ENCODE measurements around the gene PLCL2. TPM values are rescaled to one million over a fixed set of nuclear protein-coding genes. Genes with fewer than 3 reads are reported as not detected.

Gene PLCL2
- total RNA-seq, 1 donor from 2014 or later, result 26.4 TPM

GRCh38 chr3:16841041-16841753, 43.6 kb upstream of the PLCL2 start:
- H3K9ac ChIP-seq, result no peak overlapping the region
- H3K4me3 Mint-ChIP-seq, result no peak overlapping the region
- peaks cover 18% of the 10 kb centered on the region for H3K4me1 ChIP-seq
- no peak overlapping the region for H3K27ac ChIP-seq
- TF ChIP-seq CTCF (IDR thresholded peaks at IDR 0.05) (no peak), EZH2phosphoT487 (IDR thresholded peaks at IDR 0.05) (no peak), EZH2 (IDR thresholded peaks at IDR 0.05) (no peak)
- H3K27ac Mint-ChIP-seq, result no peak overlapping the region
- H3K36me3 Mint-ChIP-seq, result no peaks in the 10 kb centered on the region
- DNase-seq (ENCODE audit: low spot score), result no peak
- no peaks in the 10 kb centered on the region for H3K79me2 ChIP-seq (ENCODE audit: low read depth)
- no peaks in the 10 kb centered on the region for H3F3A ChIP-seq (ENCODE audit: low read depth)
- no peaks in the 10 kb centered on the region for H3K27me3 Mint-ChIP-seq (ENCODE audit: insufficient read depth, low read depth)
- no peaks in the 10 kb centered on the region for H3K27me3 ChIP-seq
- H3K4me1 Mint-ChIP-seq, result peaks cover 20% of the 10 kb centered on the region
- no peak overlapping the region for H3K4me2 ChIP-seq
- no peak overlapping the region for H2AFZ ChIP-seq (replicated peaks)
- H3K36me3 ChIP-seq, result no peaks in the 10 kb centered on the region
- H3K4me3 ChIP-seq, result no peak overlapping the region
- H3K9me3 Mint-ChIP-seq, result no peaks in the 10 kb centered on the region
- no peaks in the 10 kb centered on the region for H4K20me1 ChIP-seq (ENCODE audit: low read depth)
- H3K9me3 ChIP-seq (ENCODE audit: low read depth), result no peaks in the 10 kb centered on the region

- H3K4me2 ChIP-seq, result no peak overlapping the region
- no peaks in the 10 kb centered on the region for H3K36me3 ChIP-seq
- no peak overlapping the region for H3K4me3 Mint-ChIP-seq
- no peak for TF ChIP-seq EZH2phosphoT487 (IDR thresholded peaks at IDR 0.05)
- no peak for TF ChIP-seq EZH2 (IDR thresholded peaks at IDR 0.05)
- TF ChIP-seq CTCF (IDR thresholded peaks at IDR 0.05), result no peak
- no peak overlapping the region for H3K27ac ChIP-seq
- H3K4me1 ChIP-seq, result peaks cover 18% of the 10 kb centered on the region
- no peak overlapping the region for H3K4me3 ChIP-seq
- no peaks in the 10 kb centered on the region for H4K20me1 ChIP-seq (ENCODE audit: low read depth)
- no peak for DNase-seq (ENCODE audit: low spot score)
- no peaks in the 10 kb centered on the region for H3K79me2 ChIP-seq (ENCODE audit: low read depth)
- H3K4me1 Mint-ChIP-seq, result peaks cover 20% of the 10 kb centered on the region
- no peak overlapping the region for H3K9ac ChIP-seq
- no peaks in the 10 kb centered on the region for H3K36me3 Mint-ChIP-seq
- no peaks in the 10 kb centered on the region for H3K27me3 Mint-ChIP-seq (ENCODE audit: insufficient read depth, low read depth)
- H3K9me3 Mint-ChIP-seq, result no peaks in the 10 kb centered on the region
- H3K9me3 ChIP-seq (ENCODE audit: low read depth), result no peaks in the 10 kb centered on the region
- no peak overlapping the region for H3K27ac Mint-ChIP-seq
- no peaks in the 10 kb centered on the region for H3F3A ChIP-seq (ENCODE audit: low read depth)
- H2AFZ ChIP-seq (replicated peaks), result peak overlapping the region; percentile 92
- H3K27me3 ChIP-seq, result no peaks in the 10 kb centered on the region
Measured at GRCh38 chr3:16841904-16842271, 42.9 kb upstream of the PLCL2 start.

GRCh38 chr3:16842272-16843270, 42.2 kb upstream of the PLCL2 start:
- Histone ChIP-seq H3K9me3 (ENCODE audit: low read depth) (no peaks in the 10 kb centered on the region), H4K20me1 (ENCODE audit: low read depth) (no peaks in the 10 kb centered on the region), H3K27me3 (no peaks in the 10 kb centered on the region), H3K79me2 (ENCODE audit: low read depth) (no peaks in the 10 kb centered on the region), H2AFZ (replicated peaks) (peak overlapping the region; percentile 92), H3K36me3 (no peaks in the 10 kb centered on the region), H3F3A (ENCODE audit: low read depth) (no peaks in the 10 kb centered on the region), H3K27ac (no peak overlapping the region), H3K4me3 (no peak overlapping the region), H3K4me2 (no peak overlapping the region), H3K9ac (no peak overlapping the region), H3K4me1 (peaks cover 13% of the 10 kb centered on the region)
- H3K4me1 Mint-ChIP-seq, result peaks cover 15% of the 10 kb centered on the region
- no peak overlapping the region for H3K27ac Mint-ChIP-seq
- H3K4me3 Mint-ChIP-seq, result no peak overlapping the region
- no peaks in the 10 kb centered on the region for H3K9me3 Mint-ChIP-seq
- no peak for DNase-seq (ENCODE audit: low spot score)
- no peak for TF ChIP-seq EZH2phosphoT487 (IDR thresholded peaks at IDR 0.05)
- TF ChIP-seq CTCF (IDR thresholded peaks at IDR 0.05), result no peak
- no peak for TF ChIP-seq EZH2 (IDR thresholded peaks at IDR 0.05)
- no peaks in the 10 kb centered on the region for H3K27me3 Mint-ChIP-seq (ENCODE audit: insufficient read depth, low read depth)
- no peaks in the 10 kb centered on the region for H3K36me3 Mint-ChIP-seq
